ENCODE results near the gene CDH24.

CDH24 gene

DNA sequence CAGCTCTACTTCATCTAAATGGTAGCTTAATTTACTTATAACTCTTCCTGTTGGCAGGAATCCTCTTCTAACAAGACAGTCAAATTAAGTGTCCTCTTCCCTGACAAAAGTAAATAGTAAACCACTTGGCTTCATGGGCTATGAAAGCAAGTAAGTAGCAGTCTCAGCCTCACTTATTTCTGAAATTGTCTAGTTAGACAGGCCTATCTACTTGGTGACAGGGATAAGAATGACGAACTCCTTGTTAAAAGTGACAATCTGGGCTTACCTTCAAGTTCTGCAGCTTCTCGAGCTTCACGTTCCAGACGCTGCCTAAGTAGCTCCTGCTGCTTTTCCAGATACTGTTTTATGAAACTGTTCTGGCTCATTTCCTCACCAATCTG, 32.9 kb upstream of the CDH24 start:
- DNase-seq, result no peak

DNA sequence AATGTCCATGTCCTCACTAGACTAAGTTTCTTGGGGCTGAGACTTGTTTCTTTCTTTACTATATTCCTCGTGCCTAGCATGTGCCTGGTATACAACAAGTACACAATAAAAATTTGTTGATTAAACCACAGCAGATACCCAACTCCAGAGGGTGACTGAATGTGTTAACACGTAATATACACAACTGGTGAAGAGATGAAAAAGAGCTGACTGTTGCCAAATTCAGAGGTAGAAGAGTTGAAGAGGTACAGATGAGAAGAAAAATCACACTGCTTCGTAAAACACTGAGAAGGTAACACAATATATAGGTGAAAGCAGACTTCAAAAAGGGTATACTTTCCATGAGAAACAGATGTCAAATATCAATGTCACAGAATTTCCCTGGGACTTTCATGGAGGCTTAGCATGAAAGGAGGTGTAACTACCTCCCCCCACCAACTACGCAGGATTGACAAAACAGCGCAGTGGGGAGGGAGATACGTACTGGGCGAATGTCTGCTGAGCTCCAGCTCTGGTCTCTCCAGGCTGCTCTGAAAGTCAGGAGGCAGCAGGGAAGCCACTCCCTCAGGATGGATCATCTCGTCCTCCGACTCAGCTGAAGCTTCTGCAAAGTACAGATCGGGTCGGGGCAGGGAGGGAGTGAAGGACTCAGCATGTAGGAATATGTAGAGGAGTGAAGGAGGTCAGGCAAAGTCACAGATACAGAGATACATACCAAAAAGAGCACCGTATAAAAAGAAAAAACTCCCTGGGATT, 32.4 kb upstream of the CDH24 start:
- DNase-seq, result no peak

DNA sequence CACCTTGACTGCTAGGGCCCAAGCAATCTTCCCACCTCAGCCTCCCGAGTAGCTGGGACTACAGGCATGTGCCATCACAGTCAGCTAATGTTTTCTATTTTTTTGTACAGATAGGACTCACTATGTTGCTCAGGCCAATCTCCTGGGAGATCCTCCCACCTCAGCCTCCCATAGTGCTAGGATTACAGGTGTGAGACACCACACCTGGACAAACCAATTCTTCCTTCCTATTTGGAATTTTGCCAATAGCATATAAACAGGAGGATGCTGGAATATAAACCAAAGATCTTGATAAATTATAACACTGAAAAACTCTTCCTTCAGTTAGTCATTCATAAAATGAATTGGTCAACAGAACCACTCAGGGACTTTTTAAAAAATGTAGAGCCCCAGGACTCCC, 29.2 kb upstream of the CDH24 start:
- DNase-seq, result no peak

DNA sequence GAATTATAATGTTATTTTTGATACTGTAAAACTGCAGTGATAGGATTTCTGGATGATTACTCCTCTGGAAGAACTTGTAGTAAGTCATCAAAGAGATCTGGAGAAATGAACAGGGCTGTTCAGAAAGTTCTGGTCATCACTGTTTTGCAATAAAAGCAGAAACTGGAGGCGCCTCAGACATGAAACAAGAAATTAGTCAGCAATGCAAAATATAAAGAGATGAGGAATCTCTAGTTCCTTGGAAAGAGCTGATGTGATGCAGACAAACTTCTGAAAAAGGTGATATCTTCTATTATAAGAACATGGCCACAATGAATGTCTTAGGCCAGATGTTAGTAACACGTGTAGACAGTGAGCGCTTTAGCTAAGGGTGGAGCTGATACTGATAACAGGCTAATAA, 28.1 kb upstream of the CDH24 start:
- no peak for DNase-seq

DNA sequence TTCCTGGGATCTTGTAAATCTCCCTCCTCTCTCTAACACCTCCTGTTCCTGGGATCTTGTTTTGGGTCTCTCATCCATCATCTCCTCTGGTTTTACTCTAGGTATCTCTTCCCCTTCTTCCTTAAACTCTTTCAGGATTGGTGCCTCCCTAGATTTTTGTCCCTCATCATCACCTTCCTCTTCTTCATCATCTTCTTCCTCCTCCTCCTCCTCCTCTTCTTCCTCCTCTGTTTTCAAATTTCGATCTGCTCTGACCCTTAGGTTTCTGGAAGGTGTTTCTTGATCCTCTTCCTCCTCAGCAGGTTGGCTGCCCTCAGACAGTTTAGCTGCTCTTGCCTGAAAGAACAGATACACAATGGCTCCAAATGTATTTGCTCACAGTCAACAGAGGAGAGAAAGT, 23.2 kb upstream of the CDH24 start:
- no peak for DNase-seq

DNA sequence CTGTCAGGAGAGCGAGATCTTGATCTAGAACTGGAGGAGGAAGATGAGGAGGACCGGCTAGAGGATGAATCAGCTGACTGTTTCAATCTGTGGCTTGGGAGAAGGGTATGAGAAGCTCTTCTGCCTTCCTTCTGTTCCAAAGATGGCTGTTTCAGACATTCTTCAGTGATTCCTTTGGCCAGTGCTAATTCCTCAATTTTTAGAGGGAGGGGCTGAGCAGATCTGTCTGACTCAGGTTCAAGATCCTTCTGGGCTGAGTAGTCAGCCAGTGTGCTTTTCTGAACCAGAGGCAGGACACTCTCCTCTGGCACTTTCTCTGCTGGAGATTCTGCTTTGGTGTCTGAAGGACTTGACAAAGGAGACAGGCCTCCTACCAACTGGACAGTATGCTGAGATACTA, 22.4 kb upstream of the CDH24 start:
- DNase-seq, result no peak

DNA sequence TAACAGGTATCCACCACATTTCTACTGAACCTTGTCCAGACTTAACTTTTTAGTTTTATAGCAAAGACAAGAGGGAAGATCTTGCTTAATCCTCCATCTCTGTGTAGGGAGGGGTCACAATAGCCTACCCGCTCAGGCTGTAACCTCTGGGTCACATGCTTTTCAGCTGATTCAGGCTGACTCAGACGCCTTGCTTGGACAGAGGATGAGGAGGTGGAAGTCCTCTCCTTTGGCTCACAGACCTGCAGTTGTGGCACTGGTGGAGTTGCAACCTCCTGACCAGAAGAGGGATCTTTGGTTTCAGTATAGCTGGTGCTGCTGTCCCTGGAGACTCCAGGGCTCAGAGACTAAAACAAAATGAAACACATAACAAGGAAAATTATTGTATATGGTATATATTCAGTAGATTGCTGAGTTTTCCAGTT, 21.4 kb upstream of the CDH24 start:
- DNase-seq, result no peak

DNA sequence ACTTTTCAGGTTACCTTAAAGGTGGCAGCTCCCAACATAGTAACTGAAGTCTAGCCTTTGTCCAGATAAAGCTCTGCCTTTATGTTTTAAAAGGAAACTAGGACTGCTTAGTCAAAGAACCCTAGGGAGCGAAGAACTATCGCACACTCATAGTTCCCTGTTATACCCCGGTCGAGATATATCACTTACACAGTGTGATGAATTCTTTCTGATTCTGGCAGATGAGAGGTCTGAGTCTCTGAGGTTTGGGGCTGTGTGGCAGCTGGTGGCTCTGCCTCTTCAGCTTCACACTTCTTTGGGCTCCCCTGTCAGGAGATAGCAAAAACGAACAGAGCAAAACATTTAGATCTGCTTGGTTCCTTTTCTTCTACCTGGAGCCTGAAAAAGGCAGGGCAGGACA, 20.6 kb upstream of the CDH24 start:
- DNase-seq, result no peak

DNA sequence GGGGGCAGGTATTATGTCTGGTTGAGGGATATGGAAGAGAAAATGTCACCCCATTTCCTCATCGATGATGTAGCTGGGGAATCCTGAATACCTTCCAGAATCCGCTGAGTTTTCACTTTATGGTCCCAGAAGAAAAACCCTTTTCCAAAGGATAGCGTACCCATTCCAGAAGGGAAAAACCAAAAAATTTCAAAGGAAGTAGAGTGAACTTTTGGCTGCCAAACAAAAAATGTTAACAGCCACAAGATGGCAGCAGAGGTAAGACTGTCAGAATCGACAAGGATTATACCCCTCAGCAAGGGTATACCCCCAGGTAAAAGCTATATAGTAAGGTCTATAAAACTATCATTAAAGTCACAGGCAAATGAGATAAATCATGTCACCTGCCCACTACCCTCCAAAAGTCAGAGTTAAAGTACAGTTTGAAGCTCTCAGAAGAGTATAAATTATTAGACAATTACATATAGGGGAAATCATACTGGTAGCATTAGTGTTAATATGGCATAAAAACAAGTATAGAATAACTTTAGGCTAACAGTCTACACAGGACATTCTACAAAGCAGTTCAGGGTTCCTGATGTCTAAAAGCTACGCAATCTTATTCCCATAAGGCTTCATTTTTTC, 19.6 kb upstream of the CDH24 start:
- no peak for DNase-seq

DNA sequence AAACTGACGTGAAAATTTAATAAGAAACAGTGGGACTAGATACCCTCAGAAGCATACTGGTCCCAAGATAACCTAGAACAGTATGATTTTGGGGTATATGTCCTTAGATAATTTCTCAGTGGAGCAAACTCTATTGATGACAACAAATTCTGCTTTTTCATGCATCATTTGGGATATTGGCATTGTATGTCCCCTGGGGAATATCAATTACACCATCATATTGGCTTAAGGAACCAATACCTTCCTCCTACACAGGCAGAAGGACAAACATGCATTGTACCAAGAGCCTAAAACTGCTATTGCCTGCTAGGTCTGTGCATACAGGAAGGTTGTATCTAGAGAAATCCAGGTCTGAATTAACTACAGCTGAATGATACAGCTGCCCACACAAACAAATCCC, 17.6 kb upstream of the CDH24 start:
- DNase-seq, result no peak

DNA sequence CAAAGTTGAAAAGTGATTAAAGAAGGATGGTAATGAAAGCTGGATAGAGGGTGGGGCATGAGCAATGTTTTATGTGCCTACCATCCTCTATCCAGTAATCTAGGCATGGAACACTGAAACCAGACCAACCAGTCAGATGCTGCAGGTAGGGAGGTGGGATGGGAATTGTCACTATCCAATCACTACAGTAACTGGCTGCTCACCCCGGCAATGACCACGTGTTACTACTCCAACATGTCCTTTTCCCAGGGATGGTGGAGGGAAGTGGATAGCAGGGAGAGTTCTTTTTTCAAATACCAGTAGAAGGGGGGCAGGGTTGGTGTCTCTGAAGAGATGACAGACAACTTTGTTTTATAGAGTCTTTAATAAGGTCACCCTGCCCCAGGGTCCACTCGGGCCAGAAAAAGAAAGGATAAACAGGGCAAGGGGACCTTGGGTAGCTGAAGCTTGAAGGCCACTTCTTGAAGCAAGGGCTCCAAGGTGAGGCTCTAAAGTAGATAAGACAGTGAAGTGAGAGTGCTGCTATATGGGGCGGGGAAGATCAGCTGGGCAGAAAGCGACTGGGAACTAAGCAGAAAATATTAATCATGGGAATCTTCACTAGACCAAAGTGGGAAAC, 14.7 kb upstream of the CDH24 start:
- no peak for DNase-seq

DNA sequence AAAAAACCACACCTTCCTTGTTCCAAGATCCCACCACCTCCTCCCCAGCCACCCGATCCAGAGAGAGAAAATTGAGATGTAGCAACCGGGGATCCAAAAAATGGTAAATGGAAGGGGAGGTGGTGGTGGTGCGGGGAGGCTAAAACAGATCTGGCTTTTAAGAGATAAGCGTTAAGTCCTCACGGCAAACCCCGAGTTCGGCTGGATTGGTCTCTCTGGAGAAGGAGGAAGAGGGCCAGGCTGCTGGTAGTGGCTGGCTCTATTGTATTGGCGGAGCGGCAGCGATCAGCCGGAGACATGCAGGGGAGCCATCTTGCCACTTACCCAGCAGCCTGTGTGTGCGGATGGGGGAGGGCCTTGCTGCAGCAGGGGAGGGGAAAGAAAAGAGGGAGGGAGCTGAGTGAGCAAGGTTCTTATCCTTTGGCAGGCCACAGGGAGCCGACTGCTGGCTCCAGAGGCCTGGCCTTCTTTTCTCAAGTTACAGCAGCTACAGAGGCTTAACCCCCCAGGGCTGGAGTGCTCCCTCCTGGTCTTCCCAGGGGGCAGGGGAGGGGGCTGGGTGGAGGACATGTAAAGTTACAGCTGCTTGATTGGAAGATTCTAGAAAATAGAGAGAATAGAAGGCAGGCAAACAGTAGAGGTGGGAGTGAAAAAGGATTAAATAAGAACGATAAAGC, 14.1 kb upstream of the CDH24 start:
- peak; percentile 90 for DNase-seq

DNA sequence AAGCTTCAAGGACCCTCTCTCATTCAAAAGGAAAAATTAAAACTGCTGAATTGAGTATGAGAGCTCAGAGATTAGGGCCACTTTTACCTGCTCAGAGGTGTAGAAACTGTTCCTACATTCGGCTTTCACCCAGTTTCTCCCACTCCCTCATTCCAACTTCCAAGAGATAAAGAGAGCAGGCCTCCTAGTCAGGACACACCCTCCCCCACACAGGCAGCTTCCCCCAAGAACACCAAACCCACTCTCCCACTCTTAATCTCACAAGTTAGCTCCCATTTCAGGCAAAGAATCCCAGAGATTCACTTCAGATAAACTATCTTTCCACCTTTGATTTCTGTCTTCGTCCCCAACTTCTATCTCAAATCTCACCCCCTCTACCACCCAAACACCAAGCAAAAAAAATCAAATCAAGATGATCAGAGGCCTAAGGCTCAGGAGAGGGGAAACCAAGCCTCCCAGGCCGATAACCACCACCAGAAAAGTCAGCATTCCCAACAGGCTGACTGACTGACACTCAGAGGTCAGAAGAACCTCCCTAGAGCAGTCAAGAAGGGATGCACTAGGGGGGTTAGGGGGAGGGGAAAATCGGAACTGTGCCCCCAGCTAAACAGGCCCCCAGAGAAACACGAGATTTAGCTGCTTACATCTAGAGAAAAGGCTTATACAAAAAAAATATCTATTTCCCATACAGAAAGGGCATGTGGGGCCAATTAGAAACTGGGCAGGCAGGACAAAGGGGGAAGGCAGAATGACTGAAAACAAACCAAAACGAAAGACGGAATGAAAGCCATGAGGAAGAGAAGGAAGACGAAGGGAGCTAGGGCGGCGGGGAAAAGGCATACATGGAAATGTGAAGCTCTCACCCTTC, 13.2 kb upstream of the CDH24 start:
- DNase-seq, result no peak

DNA sequence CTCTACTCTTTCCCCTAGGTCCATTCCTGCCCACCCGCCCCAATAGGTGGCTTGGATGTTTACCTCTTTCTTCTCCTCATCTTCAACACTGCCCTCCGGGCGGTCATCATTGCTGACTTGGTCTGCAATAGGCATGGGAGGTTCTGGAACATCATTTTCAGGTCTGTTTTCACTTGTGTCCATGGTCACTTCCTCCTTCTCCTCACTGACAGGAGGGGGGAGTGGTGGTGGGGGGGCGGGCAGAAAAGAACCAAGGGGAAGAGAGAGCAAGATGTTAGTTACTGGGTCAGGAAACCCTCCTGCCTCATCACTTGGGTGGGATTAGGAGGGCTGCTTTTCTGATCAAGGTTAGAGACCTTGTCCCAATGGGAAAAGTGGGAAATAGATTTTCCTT, 12.1 kb upstream of the CDH24 start:
- DNase-seq, result no peak

DNA sequence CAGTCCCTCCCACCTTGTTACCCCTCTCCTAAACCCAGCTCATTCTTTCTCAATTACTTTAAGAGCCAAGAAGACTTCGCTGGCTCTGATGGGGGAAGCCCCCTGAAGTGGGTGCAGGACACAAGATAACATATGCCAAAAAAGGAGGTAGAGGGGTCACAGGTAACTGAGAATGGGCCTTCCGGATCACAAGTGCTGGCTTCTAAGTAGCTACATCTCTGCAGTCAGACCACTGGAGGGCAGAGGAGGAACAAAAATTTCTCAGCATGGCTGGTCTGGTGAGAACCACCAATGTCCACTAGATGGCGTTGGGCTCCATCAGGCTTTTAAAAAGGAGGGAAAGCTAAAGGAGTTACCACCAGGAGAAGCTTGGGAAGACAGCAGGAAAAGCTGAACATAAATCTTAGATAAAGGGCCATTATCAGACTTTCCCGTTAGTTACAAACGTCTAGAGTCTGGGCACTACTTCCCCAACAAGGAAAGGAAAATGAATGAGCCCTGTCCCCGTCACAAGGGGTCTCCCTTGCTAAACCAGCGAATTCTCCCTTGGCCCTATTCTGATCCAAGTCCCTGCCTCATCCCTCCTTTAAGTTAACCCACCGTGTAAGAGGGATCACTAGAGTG, 11.6 kb upstream of the CDH24 start:
- DNase-seq, result peak; percentile 89

DNA sequence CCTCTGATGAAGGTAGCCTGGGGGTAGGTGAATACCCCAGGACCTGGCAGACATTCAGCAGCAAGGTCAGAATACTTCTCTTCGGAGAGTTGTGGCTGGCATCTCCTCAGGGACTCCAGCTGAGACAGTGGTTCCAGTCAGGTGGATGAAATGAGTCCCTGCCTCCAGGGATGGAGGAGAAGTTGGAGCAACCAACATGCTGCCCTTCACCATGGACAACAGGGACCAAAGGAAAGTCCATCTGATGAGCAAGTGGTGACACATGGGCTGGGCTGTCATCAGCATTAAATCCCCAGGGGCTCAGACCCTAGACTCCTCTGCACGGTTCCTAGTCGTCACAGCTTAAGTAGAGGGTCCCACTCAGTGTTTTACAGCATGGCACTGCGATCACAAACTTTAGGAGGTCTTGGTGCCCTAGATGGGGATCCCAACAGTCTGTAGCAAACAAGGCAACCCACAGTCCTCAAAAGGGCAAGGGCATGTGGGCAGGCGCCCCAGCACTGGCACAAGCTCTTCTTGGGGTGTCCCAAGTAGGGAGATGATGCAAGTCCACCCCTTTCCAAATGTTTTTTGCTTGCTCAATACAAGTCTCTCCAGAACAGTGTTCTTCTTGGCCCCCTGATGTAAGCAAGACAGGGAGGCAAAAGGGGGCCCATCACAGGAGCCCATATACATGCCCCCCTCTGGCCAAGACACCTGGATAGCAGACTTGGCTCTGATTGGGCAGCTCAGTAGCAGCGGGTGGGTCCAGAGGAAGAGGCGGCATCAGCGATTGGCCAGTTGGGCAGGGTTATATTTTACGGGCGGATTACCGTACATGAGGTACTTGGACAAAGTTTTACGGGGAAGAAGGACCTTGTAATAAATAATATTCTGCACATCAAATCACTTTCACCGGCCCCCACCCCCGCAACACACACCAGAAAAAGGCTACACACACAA, 10.8 kb upstream of the CDH24 start:
- no peak for DNase-seq

DNA sequence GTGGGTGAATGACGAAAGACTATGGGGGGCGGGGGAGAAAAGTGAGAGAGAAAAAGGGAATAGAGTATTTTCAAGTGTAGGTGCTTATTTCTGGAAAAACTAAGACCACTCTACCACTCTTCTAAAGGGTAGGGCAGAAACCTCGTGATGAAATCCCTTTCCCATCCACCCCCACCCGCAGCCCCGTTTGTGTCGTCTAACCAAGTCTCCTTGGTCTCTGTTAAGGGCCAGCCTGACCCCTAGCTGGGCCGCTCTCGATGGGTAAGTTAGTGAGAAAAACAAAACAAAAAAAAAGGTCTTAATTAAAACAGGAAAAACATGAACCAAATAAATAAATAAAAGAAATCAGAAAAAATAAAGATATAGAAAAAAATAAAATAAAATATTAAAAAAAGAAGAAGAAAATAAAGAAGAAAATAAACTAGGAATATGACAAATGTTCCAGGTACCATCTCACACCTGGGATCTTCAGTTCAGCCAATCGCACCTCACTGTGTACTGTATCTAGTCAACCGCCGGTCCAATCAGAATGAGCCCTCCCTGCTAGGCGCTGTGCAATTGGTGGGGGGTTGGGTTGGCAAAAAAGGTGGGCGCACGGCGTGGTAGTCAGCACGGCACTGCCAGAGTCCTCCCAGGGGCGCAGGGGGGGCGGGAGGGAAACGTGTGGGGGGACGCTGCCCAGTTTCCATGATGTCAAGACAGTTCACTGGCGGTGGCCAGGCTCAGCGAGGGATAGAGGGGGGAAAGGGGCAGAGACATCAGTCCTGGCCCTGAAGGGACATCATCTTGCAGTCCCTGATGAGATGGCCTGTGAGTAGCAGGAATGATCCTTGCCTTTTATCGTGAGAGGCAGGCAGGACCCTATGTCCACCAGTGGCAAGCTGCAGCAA, 9.8 kb upstream of the CDH24 start:
- no peak for DNase-seq

DNA sequence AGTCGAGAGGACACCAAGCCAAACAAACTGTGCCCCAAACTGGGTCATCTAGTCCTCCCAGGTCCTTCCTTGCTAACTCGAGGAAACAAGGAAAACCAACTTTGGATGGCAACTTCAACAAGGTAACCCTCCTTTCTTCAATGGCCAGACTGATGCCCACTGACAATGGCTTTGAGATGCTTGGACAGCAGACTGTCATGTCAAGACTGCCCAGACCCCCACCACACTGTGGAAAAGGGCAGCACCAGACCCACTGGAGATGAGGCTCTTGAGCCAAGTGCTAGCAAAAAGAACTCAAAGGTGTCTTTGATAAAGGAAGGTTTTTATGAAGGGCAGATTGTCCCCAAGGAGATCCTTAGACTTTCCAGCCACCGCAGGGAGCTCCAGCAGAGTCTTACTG, 9.0 kb upstream of the CDH24 start:
- no peak for DNase-seq

DNA sequence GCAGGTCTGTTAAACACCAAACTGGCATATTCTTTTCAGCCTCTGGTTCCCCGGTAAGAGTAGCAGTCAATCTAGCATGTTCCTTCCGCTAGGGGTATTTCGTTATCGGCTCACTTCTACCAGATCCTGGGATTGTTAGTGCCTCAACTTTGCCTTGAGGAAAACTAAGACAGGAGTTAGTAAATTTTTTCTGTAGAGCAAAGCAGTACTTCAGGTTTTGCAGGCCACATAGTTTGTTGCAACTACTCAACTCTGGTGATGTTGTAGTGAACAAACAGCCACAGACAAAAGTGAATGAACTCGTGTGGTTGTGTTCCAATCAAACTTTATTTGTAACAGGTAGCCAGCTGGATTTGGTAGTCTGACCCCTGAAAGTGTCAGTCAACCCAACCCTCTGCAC, 6.3 kb upstream of the CDH24 start:
- no peak for DNase-seq

DNA sequence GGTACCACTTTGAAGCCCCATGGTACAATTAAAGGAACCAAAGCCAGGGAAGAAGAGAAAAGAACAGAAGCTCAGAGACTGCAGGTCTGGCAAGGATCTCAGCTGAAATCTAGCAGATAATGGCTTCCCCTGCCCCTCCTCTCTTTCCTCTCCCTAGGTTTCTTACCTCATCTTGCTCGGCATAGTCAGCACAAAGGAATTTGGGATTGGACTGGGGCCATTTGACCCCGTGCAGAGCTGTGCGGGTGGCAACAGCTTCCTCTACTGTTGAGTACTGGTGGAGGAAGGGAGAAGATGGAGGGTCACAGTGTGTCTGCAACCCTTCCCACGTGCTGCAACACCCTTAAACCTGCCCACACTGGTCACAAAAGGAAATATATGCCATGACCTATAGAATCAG, 4.7 kb upstream of the CDH24 start:
- no peak for DNase-seq

All from left hindlimb (tissue), 1 donor.